SU-DHL-6 (cell line): Measurements from ENCODE around the gene COL4A2.

Source experiments
- H2AFZ ChIP-seq: fragments of 200-600 bp; sonication (generic); 2 replicates; pipeline ENCODE4 v1.6.1; 2014; ENCODE audit warnings: low read depth, mild to moderate bottlenecking, moderate library complexity, mixed read lengths, antibody characterized with exemption, low read length; ENCODE audit not compliant: severe bottlenecking
- H3F3A ChIP-seq: fragments of 200-600 bp; shearing (Covaris generic); 2 replicates; pipeline ENCODE4 v1.6.0; 2016; ENCODE audit warnings: antibody characterized with exemption, mild to moderate bottlenecking; ENCODE audit not compliant: insufficient read depth
- H3K27ac ChIP-seq: fragments of 200-600 bp; sonication (generic); 2 replicates; pipeline ENCODE4 v1.5.1; 2016; ENCODE audit warnings: low read depth, mild to moderate bottlenecking, low read length, moderate library complexity, mixed read lengths
- H3K27me3 ChIP-seq: fragments of 200-600 bp; sonication (generic), shearing (Covaris generic); 2 replicates; pipeline ENCODE4 v1.6.0; 2014; ENCODE audit warnings: mild to moderate bottlenecking, low read length
- H3K36me3 ChIP-seq: fragments of 200-600 bp; sonication (generic); 2 replicates; pipeline ENCODE4 v1.6.1; 2014; ENCODE audit warnings: mild to moderate bottlenecking, low read length, mixed read lengths
- H3K4me2 ChIP-seq: fragments of 300-600, 200-600 bp; shearing (Covaris generic), sonication (generic); 2 replicates; pipeline ENCODE4 v1.6.0; 2014; ENCODE audit warnings: low read length, low read depth, mild to moderate bottlenecking; ENCODE audit not compliant: poor library complexity, severe bottlenecking
- H3K4me3 ChIP-seq: fragments of 200-600 bp; sonication (generic); 2 replicates; pipeline ENCODE4 v1.5.1; 2014; ENCODE audit warnings: antibody characterized with exemption, low read length, mild to moderate bottlenecking, mixed read lengths; ENCODE audit not compliant: insufficient read depth, poor library complexity, severe bottlenecking
- H3K79me2 ChIP-seq: fragments of 200-600 bp; sonication (generic); 2 replicates; pipeline ENCODE4 v1.6.1; 2014; ENCODE audit warnings: mild to moderate bottlenecking, low read length, moderate library complexity; ENCODE audit not compliant: insufficient read depth
- H3K9ac ChIP-seq: fragments of 200-600 bp; sonication (generic); 2 replicates; pipeline ENCODE4 v1.7.0; 2014; ENCODE audit warnings: mild to moderate bottlenecking, low read length
- H3K9me2 ChIP-seq: fragments of 200-600 bp; sonication (generic); replicated peaks from 2 replicates; pipeline ENCODE4 v1.6.1; 2014; ENCODE audit warnings: low read length; ENCODE audit not compliant: insufficient read depth
- H3K9me3 ChIP-seq: fragments of 200-600 bp; sonication (generic); 2 replicates; pipeline ENCODE4 v1.6.1; 2014; ENCODE audit warnings: low read length, mixed read lengths; ENCODE audit not compliant: insufficient read depth
- H4K20me1 ChIP-seq: fragments of 200-600 bp; sonication (generic); 2 replicates; pipeline ENCODE4 v1.6.1; 2014; ENCODE audit warnings: low read depth, mild to moderate bottlenecking, antibody characterized with exemption, low read length, moderate library complexity, mixed read lengths
- EZH2phosphoT487 ChIP-seq: fragments of 200-600 bp; sonication (generic), shearing (Covaris generic); conservative IDR thresholded peaks from 2 replicates; pipeline ENCODE4 v1.6.1; 2018; ENCODE audit warnings: mild to moderate bottlenecking, antibody characterized with exemption, low read length, moderate library complexity, mixed read lengths
- TF ChIP-seq, protein P1 (sequence below): fragments of 200-600 bp; sonication (generic); IDR thresholded peaks from one replicate; pipeline ENCODE4 v1.5.1; 2017; ENCODE audit warnings: antibody characterized with exemption, mild to moderate bottlenecking, low read length, moderate library complexity; ENCODE audit not compliant: insufficient read depth, poor library complexity, severe bottlenecking

COL4A2 gene

DNA sequence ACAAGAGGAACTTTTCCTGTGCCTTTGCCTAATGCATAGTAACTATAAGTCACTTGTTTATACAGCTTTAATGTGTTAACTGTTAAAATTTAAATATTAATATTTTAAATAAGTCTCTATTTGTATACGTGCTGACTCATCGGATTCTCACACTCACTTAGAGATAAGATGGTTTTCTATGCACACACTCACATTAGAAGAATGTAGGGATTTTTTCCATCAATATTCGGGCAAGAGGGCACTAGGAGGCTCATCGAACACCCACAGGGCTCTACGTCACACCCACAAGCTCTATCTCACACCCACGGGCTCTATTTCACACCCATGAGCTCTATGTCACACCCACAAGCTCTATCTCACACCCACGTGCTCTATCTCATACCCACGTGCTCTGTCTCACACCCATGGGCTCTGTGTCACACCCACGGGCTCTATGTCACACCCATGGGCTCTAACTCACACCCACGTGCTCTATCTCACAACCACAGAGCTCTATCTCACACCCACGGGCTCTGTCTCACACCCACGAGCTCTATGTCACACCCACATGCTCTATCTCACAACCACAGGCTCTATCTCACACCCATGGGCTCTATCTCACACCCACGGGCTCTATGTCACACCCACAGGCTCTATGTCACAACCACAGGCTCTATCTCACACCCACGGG, 73.4 kb downstream of the COL4A2 start:
- Histone ChIP-seq H3K27ac (no peak overlapping the region), H3K79me2 (no peaks in the 10 kb centered on the region), H3K4me2 (no peak overlapping the region), H3K9me2 (no peaks in the 10 kb centered on the region), H3K4me3 (no peak overlapping the region), H3F3A (no peaks in the 10 kb centered on the region), H3K9ac (no peak overlapping the region), H3K9me3 (no peaks in the 10 kb centered on the region), H4K20me1 (no peaks in the 10 kb centered on the region), H3K27me3 (no peaks in the 10 kb centered on the region), H2AFZ (no peak overlapping the region), H3K36me3 (no peaks in the 10 kb centered on the region)
- TF ChIP-seq, protein P1, sequence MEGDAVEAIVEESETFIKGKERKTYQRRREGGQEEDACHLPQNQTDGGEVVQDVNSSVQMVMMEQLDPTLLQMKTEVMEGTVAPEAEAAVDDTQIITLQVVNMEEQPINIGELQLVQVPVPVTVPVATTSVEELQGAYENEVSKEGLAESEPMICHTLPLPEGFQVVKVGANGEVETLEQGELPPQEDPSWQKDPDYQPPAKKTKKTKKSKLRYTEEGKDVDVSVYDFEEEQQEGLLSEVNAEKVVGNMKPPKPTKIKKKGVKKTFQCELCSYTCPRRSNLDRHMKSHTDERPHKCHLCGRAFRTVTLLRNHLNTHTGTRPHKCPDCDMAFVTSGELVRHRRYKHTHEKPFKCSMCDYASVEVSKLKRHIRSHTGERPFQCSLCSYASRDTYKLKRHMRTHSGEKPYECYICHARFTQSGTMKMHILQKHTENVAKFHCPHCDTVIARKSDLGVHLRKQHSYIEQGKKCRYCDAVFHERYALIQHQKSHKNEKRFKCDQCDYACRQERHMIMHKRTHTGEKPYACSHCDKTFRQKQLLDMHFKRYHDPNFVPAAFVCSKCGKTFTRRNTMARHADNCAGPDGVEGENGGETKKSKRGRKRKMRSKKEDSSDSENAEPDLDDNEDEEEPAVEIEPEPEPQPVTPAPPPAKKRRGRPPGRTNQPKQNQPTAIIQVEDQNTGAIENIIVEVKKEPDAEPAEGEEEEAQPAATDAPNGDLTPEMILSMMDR: no peak
- TF ChIP-seq EZH2phosphoT487: no peak

DNA sequence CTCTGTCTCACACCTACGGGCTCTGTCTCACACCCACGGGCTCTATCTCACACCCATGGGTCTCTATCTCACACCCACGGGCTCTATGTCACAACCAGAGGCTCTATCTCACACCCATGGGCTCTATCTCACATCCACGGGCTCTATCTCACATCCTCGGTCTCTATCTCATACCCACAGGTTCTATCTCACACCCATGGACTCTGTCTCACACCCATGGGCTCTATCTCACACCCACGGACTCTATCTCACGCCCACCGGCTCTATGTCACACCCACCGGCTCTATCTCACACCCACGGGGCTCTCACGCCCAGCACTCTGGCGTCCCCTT, 73.9 kb downstream of the COL4A2 start:
- no peaks in the 10 kb centered on the region for H3K36me3 ChIP-seq
- H3K27ac ChIP-seq: no peak overlapping the region
- no peaks in the 10 kb centered on the region for H3K79me2 ChIP-seq
- H3K9me3 ChIP-seq: peaks cover 3% of the 10 kb centered on the region; the same call in 1 of the 2 replicates
- no peak overlapping the region for H2AFZ ChIP-seq
- H3K4me2 ChIP-seq: no peak overlapping the region
- H3K9me2 ChIP-seq: no peaks in the 10 kb centered on the region
- H3K9ac ChIP-seq: no peak overlapping the region
- TF ChIP-seq, protein P1: no peak
- TF ChIP-seq EZH2phosphoT487: no peak
- H3K4me3 ChIP-seq: no peak overlapping the region
- H4K20me1 ChIP-seq: no peaks in the 10 kb centered on the region
- H3K27me3 ChIP-seq: no peaks in the 10 kb centered on the region
- no peaks in the 10 kb centered on the region for H3F3A ChIP-seq

DNA sequence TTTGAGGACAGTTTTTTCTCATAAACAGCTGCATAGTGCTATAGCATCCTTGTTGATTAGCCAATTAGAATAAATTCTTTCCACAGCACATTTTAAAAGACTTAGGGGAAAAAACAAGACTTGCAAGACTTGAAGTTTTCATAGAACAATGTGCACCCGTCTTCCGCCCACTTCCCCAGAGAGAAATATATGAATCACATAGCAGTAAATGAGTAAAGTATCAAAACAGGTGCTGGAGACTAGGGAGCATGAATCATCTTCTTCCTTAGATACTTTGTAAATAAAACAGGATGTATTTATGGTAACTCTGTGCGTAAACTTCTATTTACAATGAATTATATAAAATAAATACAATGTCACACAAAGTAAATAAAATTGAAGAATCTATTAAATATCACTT, 75.1 kb downstream of the COL4A2 start:
- peaks cover 5% of the 10 kb centered on the region; the same call in 1 of the 2 replicates for H3K9me3 ChIP-seq
- no peaks in the 10 kb centered on the region for H3K27me3 ChIP-seq
- no peaks in the 10 kb centered on the region for H4K20me1 ChIP-seq
- no peaks in the 10 kb centered on the region for H3K79me2 ChIP-seq
- H3F3A ChIP-seq: no peaks in the 10 kb centered on the region
- H3K27ac ChIP-seq: no peak overlapping the region
- TF ChIP-seq EZH2phosphoT487: no peak
- TF ChIP-seq, protein P1: no peak
- H3K9ac ChIP-seq: no peak overlapping the region
- H3K4me2 ChIP-seq: no peak overlapping the region
- H3K36me3 ChIP-seq: no peaks in the 10 kb centered on the region
- H2AFZ ChIP-seq: no peak overlapping the region
- H3K9me2 ChIP-seq: no peaks in the 10 kb centered on the region
- H3K4me3 ChIP-seq: no peak overlapping the region
